Activated CD4-positive, alpha-beta T cell treated with anti-CD3 and anti-CD28 coated beads for 48 hours (primary cell): Measurements from ENCODE around the gene RANGAP1.
A peak's percentile ranks its signal among the peaks of the same experiment; 100 is the strongest.

Experiments used
- DNase-seq: peaks from one replicate; pipeline ENCODE4 v3.0.0-alpha.2; 2020

RANGAP1 gene

GRCh38 chr22:41231369-41231768 is 54.6 kb downstream of the RANGAP1 start:
- DNase-seq = no peak

- no peak for DNase-seq
Measured at GRCh38 chr22:41230401-41230785, 55.6 kb downstream of the RANGAP1 start.

GRCh38 chr22:41229730-41230400 is 56.1 kb downstream of the RANGAP1 start:
- DNase-seq = no peak

GRCh38 chr22:41229215-41229614 is 56.8 kb downstream of the RANGAP1 start:
- no peak for DNase-seq

- DNase-seq = no peak
Measured at GRCh38 chr22:41226723-41227655, 59.0 kb downstream of the RANGAP1 start.

- no peak for DNase-seq
Measured at GRCh38 chr22:41223535-41223934, 62.5 kb downstream of the RANGAP1 start.

- DNase-seq = no peak
Measured at GRCh38 chr22:41222846-41223507, 63.0 kb downstream of the RANGAP1 start.

- peak; percentile 61 for DNase-seq
Measured at GRCh38 chr22:41217553-41218157, 68.3 kb downstream of the RANGAP1 start.

- no peak for DNase-seq
Measured at GRCh38 chr22:41216984-41217383, 69.0 kb downstream of the RANGAP1 start.

GRCh38 chr22:41215926-41216325 is 70.1 kb downstream of the RANGAP1 start:
- DNase-seq = no peak

GRCh38 chr22:41215409-41215808 is 70.6 kb downstream of the RANGAP1 start:
- no peak for DNase-seq

GRCh38 chr22:41206719-41207118 is 79.3 kb downstream of the RANGAP1 start:
- no peak for DNase-seq

- peak; percentile 99 for DNase-seq
Measured at GRCh38 chr22:41204992-41205900, 80.7 kb downstream of the RANGAP1 start, which contains the start of gene L3MBTL2. TSS of gene L3MBTL2 (plus strand) at chr22:41205312. CDS start at chr22:41205363, 51 bp downstream.

GRCh38 chr22:41204066-41204465 is 81.9 kb downstream of the RANGAP1 start:
- no peak for DNase-seq

GRCh38 chr22:41203118-41203517 is 82.9 kb downstream of the RANGAP1 start:
- DNase-seq = no peak

GRCh38 chr22:41201141-41201540 is 84.8 kb downstream of the RANGAP1 start:
- DNase-seq = no peak

GRCh38 chr22:41198027-41198580 is 87.9 kb downstream of the RANGAP1 start:
- peak; percentile 76 for DNase-seq

- DNase-seq = peak; percentile 85
Measured at GRCh38 chr22:41197038-41197972, 88.7 kb downstream of the RANGAP1 start.
